ENCODE measurements around the gene ITLN2.

DNA sequence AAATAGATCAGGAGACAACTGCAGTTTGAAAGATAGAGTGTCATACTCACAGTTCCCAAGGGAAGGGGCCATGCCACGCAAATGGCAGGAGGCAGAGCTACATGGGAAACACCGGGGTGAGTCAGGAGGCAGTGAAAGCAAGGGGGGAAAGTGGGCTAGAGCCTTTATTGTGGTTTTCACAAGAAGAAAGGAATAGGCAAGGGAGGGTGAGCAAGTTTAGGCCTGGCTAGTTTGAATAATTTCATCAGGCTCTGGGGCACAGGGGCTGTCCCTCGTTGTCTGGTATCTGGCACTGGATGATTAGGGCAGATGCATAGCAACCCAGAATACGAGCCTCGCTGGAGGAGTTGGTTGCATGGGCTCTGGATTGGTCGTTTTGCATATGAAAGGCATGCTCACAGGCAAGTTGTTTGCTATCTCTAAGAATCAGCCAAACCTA is 17.0 kb upstream of the ITLN2 start:
- TF ChIP-seq POLR2A (IDR thresholded peaks at IDR 0.05) = no peak
- TF ChIP-seq, protein P1, sequence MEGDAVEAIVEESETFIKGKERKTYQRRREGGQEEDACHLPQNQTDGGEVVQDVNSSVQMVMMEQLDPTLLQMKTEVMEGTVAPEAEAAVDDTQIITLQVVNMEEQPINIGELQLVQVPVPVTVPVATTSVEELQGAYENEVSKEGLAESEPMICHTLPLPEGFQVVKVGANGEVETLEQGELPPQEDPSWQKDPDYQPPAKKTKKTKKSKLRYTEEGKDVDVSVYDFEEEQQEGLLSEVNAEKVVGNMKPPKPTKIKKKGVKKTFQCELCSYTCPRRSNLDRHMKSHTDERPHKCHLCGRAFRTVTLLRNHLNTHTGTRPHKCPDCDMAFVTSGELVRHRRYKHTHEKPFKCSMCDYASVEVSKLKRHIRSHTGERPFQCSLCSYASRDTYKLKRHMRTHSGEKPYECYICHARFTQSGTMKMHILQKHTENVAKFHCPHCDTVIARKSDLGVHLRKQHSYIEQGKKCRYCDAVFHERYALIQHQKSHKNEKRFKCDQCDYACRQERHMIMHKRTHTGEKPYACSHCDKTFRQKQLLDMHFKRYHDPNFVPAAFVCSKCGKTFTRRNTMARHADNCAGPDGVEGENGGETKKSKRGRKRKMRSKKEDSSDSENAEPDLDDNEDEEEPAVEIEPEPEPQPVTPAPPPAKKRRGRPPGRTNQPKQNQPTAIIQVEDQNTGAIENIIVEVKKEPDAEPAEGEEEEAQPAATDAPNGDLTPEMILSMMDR (IDR thresholded peaks at IDR 0.05) = no peak
